Activated T-cell treated with anti-CD3 and anti-CD28 coated beads, Interleukin-2, amount 50 U/mL, for 24 hours (primary cell): ENCODE data around the gene HADHB.
"Not testable (repeated sequence)": the region's sequence is repeated elsewhere in the genome, so short reads cannot be mapped to it uniquely, and the experiment has no call there.

Experiments
- DNase-seq: peaks from one replicate; pipeline ENCODE4 v3.0.0-alpha.2; 2020
- H3K27ac Mint-ChIP-seq: 2 replicates; pipeline ENCODE4 v1.8.0; 2020; ENCODE audit warnings: mild to moderate bottlenecking, mixed read lengths
- H3K27me3 Mint-ChIP-seq: 2 replicates; pipeline ENCODE4 v1.8.0; 2020; ENCODE audit warnings: mixed read lengths
- H3K36me3 Mint-ChIP-seq: 2 replicates; pipeline ENCODE4 v1.8.0; 2020; ENCODE audit warnings: low read depth, mixed read lengths
- H3K4me1 Mint-ChIP-seq: 2 replicates; pipeline ENCODE4 v1.8.0; 2020; ENCODE audit warnings: low read depth, mixed read lengths
- H3K4me3 Mint-ChIP-seq: 2 replicates; pipeline ENCODE4 v1.8.0; 2020; ENCODE audit warnings: mild to moderate bottlenecking, moderate library complexity, mixed read lengths
- H3K9me3 Mint-ChIP-seq: 2 replicates; pipeline ENCODE4 v1.8.0; 2020; ENCODE audit warnings: mixed read lengths

HADHB gene

DNA sequence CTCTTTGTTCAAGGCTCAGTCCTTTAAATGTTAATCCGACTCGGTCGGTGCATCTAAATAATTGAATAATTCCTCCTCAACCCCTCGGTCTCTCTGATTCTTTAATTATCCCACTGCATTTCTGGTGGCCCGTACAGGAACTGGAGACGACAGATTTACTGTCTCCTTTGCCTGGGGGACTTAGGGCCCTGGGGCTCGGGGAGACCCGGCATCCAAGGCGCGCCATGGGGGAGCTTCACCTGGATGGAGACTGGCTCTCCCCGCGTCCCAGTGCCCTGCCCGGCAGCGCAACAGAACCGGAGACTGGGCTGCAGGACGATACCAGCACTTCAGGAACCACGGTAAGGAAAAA is 53.5 kb downstream of the HADHB start:
- Mint-ChIP-seq H3K9me3 (no peaks in the 10 kb centered on the region), H3K36me3 (no peaks in the 10 kb centered on the region), H3K27ac (no peak overlapping the region), H3K4me1 (no peaks in the 10 kb centered on the region), H3K4me3 (no peak overlapping the region), H3K27me3 (no peaks in the 10 kb centered on the region)
- no peak for DNase-seq

DNA sequence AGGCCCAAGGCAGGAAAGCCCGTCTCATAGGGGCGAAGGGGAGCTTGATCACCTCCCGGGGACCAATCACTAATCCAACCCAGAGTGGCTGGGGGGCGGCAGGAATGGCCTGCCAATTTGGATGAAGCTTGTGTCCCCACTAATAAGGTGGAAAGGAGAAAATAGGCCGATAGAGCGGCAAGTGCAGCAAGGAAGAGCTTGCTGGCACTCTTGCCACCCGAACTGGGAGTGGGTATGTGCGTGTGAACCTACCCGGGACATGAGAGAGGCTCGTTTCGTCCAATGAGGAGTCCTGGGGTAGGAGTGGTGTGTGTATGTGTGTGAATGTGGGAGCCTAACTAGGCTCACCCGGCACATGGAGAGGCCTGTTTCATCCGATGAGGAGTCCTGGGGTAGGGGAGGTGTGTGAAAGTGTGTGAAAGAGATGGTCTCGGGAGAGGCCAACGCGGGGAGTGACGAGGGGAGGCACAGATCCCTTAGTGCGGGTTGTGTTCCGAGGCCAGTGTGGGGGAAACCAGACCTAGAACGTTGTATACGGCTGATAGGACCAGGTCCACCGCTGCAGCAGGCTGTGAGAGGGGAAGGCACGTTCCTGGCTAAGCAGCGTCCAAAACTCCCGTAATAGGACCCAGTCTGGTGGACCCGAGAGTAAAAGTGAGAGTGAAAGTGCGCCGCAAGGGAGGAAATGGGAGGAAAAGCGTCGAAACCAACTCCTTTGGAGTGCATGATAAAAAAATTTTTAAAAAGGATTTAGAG is 54.1 kb downstream of the HADHB start:
- no peaks in the 10 kb centered on the region for H3K4me1 Mint-ChIP-seq
- H3K4me3 Mint-ChIP-seq, result no peak overlapping the region
- peak; percentile 62 for DNase-seq
- no peaks in the 10 kb centered on the region for H3K27me3 Mint-ChIP-seq
- H3K36me3 Mint-ChIP-seq, result no peaks in the 10 kb centered on the region
- H3K27ac Mint-ChIP-seq, result no peak overlapping the region
- H3K9me3 Mint-ChIP-seq, result no peaks in the 10 kb centered on the region

DNA sequence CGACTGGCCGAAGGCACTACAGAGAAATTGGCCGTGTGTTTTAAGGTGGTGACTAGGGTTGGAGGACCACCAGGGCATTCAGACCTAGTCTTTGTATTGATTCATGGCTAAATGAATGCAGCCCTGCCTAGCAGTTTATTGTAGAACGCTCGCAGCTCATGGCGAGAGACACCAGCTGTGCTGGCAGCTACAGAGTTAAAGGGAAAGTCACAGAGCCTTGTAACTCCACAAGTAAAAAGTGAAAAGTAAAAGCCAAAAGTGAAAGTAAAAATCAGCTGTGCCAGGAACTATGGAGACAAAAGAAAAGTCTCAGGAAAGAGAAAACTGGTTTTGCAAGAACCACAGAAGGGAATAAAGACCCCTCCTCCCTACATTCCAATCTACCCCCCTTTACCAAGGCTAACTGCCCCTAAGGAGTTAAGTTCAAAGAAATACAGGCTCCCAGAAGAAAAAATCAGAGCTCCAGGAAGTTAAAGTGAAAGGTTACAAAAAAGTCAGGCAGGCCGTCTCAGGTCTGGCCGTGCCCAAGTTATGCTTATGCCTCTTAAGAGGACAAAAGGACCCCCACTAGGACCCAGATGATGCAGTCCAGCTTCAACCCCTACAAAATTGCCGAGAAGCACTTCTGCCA is 54.8 kb downstream of the HADHB start:
- H3K4me1 Mint-ChIP-seq, result no peaks in the 10 kb centered on the region
- DNase-seq, result peak; percentile 48
- H3K36me3 Mint-ChIP-seq, result no peaks in the 10 kb centered on the region
- H3K27me3 Mint-ChIP-seq, result no peaks in the 10 kb centered on the region
- H3K4me3 Mint-ChIP-seq, result no peak overlapping the region
- H3K9me3 Mint-ChIP-seq, result no peaks in the 10 kb centered on the region
- H3K27ac Mint-ChIP-seq, result no peak overlapping the region

DNA sequence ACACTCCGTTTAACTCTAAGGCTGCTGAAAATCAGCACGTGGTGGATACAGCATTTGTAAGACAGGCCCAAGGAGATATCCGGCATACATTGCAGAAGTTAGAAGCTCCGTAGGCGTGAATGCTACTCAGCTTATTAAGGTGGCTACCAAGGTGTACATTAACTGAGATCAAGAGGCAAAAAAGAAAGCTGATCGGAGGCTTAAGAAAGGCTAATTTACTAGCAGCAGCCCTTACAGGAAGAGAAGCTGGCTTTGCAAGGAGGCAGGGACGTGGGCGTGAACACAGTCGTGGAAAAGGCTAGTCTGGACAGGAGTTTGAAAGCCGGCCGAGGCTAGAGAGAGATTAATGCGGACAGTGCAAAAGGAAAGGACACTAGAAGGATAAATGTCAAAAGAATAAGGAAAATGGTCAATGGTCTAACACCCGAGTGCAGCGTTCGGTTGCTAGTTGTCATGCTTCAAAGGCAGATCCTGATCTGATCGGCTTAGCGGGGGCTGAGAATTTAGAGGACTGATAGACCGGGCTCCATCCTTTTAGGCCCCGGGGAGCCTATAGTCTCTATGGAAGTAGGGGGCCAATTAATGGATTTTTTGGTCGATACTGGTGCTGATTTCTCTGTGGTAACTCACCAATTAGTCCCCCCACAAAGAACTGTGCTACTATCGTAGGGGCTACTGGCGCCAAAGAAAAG is 55.6 kb downstream of the HADHB start:
- no peaks in the 10 kb centered on the region for H3K4me1 Mint-ChIP-seq
- no peaks in the 10 kb centered on the region for H3K27me3 Mint-ChIP-seq
- H3K36me3 Mint-ChIP-seq, result no peaks in the 10 kb centered on the region
- no peak overlapping the region for H3K4me3 Mint-ChIP-seq
- no peak overlapping the region for H3K27ac Mint-ChIP-seq
- no peaks in the 10 kb centered on the region for H3K9me3 Mint-ChIP-seq
- peak; percentile 38 for DNase-seq

DNA sequence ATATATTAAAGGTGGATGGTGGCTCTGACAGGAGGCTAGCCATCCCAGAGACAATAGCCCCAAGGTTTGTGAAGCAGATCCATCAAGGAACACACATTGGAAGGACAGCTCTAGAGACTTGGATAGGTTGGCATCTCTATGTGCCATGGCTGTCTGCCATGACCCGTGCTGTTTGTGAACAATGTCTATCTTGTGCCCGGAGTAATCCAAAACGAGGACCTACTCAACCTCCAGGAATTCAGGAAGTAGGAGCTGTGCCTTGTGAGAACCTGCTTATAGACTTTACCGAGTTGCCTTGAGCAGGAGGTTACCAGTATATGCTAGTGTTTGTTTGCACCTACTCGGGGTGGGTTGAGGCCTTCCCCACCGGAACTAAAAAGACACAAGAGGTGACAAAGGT is 58.1 kb downstream of the HADHB start:
- no peaks in the 10 kb centered on the region for H3K4me1 Mint-ChIP-seq
- no peaks in the 10 kb centered on the region for H3K36me3 Mint-ChIP-seq
- no peaks in the 10 kb centered on the region for H3K9me3 Mint-ChIP-seq
- no peaks in the 10 kb centered on the region for H3K27me3 Mint-ChIP-seq
- H3K27ac Mint-ChIP-seq, result no peak overlapping the region
- DNase-seq, result no peak
- H3K4me3 Mint-ChIP-seq, result no peak overlapping the region

DNA sequence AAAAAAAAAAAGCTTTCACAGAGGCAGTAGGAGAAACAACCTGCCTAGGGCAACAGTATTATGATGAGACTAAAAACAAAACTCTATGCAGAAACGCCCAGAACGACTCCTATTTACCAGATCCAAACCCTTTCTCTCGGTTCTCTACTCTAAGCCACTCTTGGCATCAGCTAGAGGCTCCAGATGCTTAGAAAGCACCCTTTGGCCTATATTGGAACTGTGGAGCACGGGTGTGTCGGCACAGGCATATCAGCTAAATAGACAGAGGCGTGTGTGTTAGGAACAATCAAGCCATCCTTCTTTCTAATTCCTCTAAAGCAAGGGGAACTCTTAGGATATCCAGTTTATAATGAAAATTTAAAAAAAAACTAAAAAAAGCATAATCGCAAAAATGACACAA is 60.4 kb downstream of the HADHB start:
- not testable (repeated sequence) for H3K4me1 Mint-ChIP-seq, H3K27me3 Mint-ChIP-seq, H3K27ac Mint-ChIP-seq, H3K9me3 Mint-ChIP-seq, H3K4me3 Mint-ChIP-seq, DNase-seq, H3K36me3 Mint-ChIP-seq

DNA sequence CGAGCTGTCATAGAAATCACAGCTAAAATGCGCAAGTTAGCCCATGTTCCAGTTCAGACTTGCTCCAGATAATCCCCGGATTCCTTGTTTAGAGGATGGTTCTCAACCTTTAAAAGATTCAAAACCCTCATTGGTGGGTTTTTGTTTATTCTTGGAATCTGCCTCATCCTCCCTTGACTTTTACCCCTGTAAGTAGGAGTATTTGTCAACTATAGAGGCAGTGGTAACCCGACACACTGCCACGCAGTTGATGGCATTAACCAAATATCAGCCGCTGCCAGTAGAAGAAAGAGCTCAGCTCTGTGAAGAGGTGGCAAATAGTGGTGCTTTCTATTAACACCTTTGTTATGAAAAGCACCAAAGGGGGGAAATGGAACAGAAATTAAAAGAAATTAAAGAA is 60.8 kb downstream of the HADHB start:
- no peak for DNase-seq
- Mint-ChIP-seq H3K4me1 (no peaks in the 10 kb centered on the region), H3K27me3 (no peaks in the 10 kb centered on the region), H3K4me3 (no peak overlapping the region), H3K9me3 (no peaks in the 10 kb centered on the region), H3K27ac (no peak overlapping the region), H3K36me3 (no peaks in the 10 kb centered on the region)

DNA sequence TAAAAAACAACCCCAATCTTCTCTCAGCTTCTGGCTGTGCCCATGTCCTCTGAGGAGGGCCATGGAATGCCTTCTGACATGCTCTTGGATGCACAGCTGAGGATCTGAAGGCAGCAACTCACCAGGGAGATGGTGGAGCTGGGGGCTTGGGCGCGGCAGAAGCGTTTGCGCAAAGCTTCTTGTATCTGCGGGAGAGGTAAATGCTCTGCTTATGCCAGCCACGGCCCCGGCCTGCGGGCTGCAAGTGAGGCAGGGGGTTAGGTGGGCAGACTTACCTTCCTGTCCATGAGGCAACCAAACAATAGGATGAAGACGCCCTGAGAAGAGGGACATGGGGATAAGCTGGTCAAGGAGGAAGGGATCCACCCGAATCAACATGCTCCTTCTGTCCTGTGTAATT is 65.2 kb downstream of the HADHB start:
- no peak overlapping the region for H3K27ac Mint-ChIP-seq
- DNase-seq, result no peak
- no peak overlapping the region for H3K4me3 Mint-ChIP-seq
- H3K9me3 Mint-ChIP-seq, result no peaks in the 10 kb centered on the region
- H3K36me3 Mint-ChIP-seq, result no peaks in the 10 kb centered on the region
- H3K27me3 Mint-ChIP-seq, result no peaks in the 10 kb centered on the region
- H3K4me1 Mint-ChIP-seq, result no peaks in the 10 kb centered on the region

DNA sequence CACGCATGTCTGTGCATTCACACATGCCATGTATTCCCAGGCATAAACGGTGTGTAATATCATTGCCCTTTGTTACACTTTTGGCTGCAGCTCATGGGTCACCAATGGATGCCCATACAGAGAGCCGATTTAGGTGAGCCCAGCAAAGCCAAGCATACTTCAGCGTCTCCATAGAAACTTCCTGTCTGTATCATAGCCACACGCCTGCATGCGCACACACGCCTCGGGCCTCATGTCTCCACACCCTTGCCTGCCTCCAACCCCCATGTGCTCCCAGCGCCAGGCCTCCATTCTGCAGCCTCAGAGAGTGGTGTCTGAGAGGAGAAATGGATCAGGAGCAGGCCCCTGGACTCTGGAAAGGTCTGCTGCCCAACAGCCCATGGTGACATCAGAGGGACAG is 67.7 kb downstream of the HADHB start:
- Mint-ChIP-seq H3K36me3 (no peaks in the 10 kb centered on the region), H3K27me3 (no peaks in the 10 kb centered on the region), H3K27ac (no peak overlapping the region), H3K4me3 (no peak overlapping the region), H3K9me3 (no peaks in the 10 kb centered on the region), H3K4me1 (no peaks in the 10 kb centered on the region)
- no peak for DNase-seq

DNA sequence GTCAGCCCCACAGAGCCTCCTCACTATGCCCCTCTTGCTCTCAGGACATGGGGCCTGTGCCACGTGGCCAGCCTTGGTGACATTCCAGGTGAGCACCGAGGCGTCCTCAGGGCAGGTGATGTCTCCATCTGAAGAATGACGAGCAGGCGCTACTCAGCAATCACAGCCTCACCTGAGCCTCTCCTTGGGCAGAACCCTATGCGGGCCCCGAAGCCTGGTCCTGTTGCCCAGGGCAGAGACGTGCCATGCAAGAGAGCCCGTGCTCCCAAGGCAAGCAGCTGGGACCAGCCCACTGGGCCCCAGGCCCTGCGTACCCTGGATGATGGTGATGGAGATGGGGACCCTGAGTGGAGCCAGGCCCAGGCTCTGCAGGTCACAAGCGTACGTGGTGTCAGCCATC is 68.7 kb downstream of the HADHB start:
- no peaks in the 10 kb centered on the region for H3K36me3 Mint-ChIP-seq
- H3K4me1 Mint-ChIP-seq, result no peaks in the 10 kb centered on the region
- no peak for DNase-seq
- no peaks in the 10 kb centered on the region for H3K27me3 Mint-ChIP-seq
- H3K4me3 Mint-ChIP-seq, result no peak overlapping the region
- H3K27ac Mint-ChIP-seq, result no peak overlapping the region
- no peaks in the 10 kb centered on the region for H3K9me3 Mint-ChIP-seq

DNA sequence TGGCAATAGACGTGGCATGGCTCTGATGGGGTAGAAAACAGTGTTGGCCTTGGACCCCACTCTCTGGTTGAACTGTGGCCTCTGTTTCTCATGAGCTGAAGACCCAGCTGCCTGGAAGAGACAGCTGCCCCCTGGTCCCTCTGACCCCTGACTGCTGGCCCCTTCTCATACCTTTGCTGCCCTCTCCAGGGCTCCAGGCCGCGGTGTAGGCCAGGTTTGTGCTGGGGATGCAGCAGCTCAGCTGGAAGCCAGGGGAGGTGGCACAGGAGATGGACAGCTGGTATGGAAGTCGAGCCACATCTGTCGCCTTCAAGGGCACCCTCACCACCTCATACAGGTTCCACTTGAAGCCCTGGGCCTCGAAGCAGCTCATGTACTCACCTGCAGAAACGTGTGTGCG is 69.5 kb downstream of the HADHB start:
- Mint-ChIP-seq H3K36me3 (no peaks in the 10 kb centered on the region), H3K4me3 (no peak overlapping the region), H3K27me3 (no peaks in the 10 kb centered on the region), H3K9me3 (no peaks in the 10 kb centered on the region), H3K27ac (no peak overlapping the region), H3K4me1 (no peaks in the 10 kb centered on the region)
- DNase-seq, result no peak

DNA sequence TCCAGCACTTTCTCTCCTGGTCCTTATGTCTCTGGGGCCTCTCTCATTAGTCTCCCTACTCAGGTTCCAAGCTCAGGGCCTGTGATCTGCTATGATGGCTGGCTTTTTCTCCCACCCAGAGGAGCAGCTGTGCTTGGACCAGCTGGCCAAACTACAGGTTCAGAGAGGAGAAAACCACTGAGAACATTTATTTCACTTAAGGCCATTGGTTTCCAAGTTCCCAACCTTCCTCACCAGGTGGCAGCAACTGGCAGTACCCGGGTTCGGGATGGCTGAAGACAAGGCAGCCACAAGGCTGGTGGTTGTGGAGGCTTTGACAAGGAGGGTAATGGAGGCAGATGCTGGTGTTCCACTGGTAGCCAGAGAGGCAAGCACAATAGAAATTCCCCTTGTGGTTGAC is 71.3 kb downstream of the HADHB start:
- no peaks in the 10 kb centered on the region for H3K4me1 Mint-ChIP-seq
- H3K4me3 Mint-ChIP-seq, result no peak overlapping the region
- no peaks in the 10 kb centered on the region for H3K27me3 Mint-ChIP-seq
- H3K9me3 Mint-ChIP-seq, result no peaks in the 10 kb centered on the region
- DNase-seq, result no peak
- no peaks in the 10 kb centered on the region for H3K36me3 Mint-ChIP-seq
- H3K27ac Mint-ChIP-seq, result no peak overlapping the region

DNA sequence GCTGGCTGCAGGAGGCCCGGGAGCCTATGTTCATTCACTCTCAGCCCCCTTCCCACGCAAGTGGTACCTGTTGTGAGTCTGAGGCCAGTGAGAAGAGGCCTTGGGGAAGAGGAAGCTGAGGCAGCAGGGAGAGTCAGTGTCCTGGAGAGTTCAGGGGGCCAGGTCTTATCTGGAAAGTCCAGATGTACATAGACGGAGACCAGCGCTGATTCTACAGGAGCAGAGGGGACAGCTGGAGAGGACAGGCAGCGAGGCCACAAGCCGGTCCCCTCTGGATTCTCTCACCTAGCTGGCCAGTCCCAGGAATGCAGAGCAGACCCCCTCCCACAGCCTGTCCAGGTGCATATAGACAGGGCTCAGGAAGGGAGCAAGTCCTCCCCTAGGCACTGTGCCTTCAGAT is 72.1 kb downstream of the HADHB start:
- H3K4me3 Mint-ChIP-seq, result no peak overlapping the region
- no peak overlapping the region for H3K27ac Mint-ChIP-seq
- H3K36me3 Mint-ChIP-seq, result no peaks in the 10 kb centered on the region
- no peaks in the 10 kb centered on the region for H3K4me1 Mint-ChIP-seq
- no peaks in the 10 kb centered on the region for H3K27me3 Mint-ChIP-seq
- H3K9me3 Mint-ChIP-seq, result no peaks in the 10 kb centered on the region
- no peak for DNase-seq

DNA sequence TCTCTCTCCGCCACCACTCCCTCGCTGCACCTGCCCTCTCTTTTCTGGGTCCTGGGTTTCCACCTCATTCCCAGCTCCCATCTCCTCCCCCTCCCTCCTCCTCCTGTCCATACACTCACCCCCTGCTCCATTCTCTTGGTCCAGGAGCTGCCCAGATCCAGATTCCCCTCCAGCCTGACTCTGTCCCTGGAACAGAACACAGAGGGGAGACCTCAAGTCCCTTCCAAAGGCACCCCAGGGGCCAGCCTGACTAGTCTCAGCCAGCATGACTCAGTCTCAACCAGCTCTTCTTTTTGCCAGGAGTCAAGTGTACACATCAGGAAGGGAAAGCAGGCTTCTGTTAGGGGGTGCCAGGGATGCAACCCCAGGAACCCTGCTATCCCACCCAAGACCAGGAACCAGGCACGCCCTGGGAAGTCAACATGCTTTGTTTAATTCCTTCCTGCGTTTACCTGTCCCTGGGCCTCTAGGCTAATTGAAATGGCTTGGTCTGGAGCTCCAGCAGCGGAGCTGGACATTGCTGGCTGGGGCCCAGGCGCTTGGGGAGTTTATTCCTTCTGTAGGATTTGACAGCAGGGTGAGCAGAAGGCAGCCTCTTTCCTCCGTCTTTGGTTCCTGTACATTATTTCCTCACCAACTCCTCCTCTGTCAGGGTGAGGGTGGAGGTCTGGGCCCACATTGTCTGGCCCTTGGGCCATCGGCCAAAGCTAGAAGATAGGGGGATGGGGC is 72.8 kb downstream of the HADHB start:
- Mint-ChIP-seq H3K4me1 (no peaks in the 10 kb centered on the region), H3K36me3 (no peaks in the 10 kb centered on the region), H3K27ac (no peak overlapping the region), H3K9me3 (no peaks in the 10 kb centered on the region), H3K27me3 (no peaks in the 10 kb centered on the region), H3K4me3 (no peak overlapping the region)
- no peak for DNase-seq

DNA sequence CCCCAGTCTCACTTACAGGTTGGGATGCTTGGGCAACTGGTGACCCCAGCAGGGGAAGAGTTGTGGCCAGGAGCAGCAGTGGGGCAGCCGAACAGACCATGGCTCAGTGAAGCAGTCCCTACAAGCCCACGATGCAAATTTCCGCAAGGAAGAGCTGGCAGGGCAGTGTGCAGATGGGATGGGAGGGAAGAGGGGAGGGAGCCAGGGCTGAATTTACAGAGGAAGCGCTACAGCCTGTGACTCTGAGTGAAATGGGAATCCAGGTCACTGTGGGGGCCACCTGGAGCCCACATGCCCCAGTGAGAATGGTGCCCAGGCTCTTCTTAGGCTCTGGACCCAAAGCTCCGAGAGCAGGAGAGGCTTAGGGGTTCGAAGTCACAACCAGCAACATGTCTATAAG is 74.2 kb downstream of the HADHB start:
- Mint-ChIP-seq H3K36me3 (no peaks in the 10 kb centered on the region), H3K4me1 (no peaks in the 10 kb centered on the region), H3K4me3 (no peak overlapping the region), H3K27ac (no peak overlapping the region), H3K9me3 (no peaks in the 10 kb centered on the region), H3K27me3 (no peaks in the 10 kb centered on the region)
- DNase-seq, result no peak
